Smooth muscle cell (in vitro differentiated cells): Measurements from ENCODE around the gene HOXA7. TPM values are rescaled to one million over a fixed set of nuclear protein-coding genes. Genes with fewer than 3 reads are reported as not detected.

Source experiments
- DNase-seq: peaks from one replicate; lab custom pipeline; 2025; ENCODE audit not compliant: unreplicated experiment; lab: John Stamatoyannopoulos, UW
- H2AFZ ChIP-seq: fragments of 200-600 bp; sonication (generic); 2 replicates; pipeline ENCODE4 v1.6.0; 2016; ENCODE audit warnings: antibody characterized with exemption, low read depth, mild to moderate bottlenecking
- H3F3A ChIP-seq: fragments of 200-600 bp; sonication (generic); 2 replicates; pipeline ENCODE4 v1.6.0; 2017; ENCODE audit warnings: antibody characterized with exemption, low read depth
- H3K27ac ChIP-seq: fragments of 200-600 bp; sonication (generic); 2 replicates; pipeline ENCODE4 v1.5.1; 2016; ENCODE audit warnings: low read depth, mild to moderate bottlenecking
- H3K27me3 ChIP-seq: fragments of 200-600 bp; sonication (generic); 2 replicates; pipeline ENCODE4 v1.6.1; 2016; ENCODE audit warnings: low read depth, mild to moderate bottlenecking
- H3K36me3 ChIP-seq: fragments of 200-600 bp; sonication (generic); 2 replicates; pipeline ENCODE4 v1.5.1; 2016; ENCODE audit warnings: low read depth
- H3K4me1 ChIP-seq: fragments of 200-600 bp; sonication (generic); 2 replicates; pipeline ENCODE4 v1.5.1; 2016; ENCODE audit warnings: low read depth
- H3K4me2 ChIP-seq: fragments of 200-600 bp; sonication (generic); 2 replicates; pipeline ENCODE4 v1.6.0; 2016; ENCODE audit warnings: mild to moderate bottlenecking
- H3K4me3 ChIP-seq: fragments of 200-600 bp; sonication (generic); 2 replicates; pipeline ENCODE4 v1.5.1; 2016; ENCODE audit warnings: mild to moderate bottlenecking
- H3K79me2 ChIP-seq: fragments of 200-600 bp; sonication (generic); 2 replicates; pipeline ENCODE4 v1.6.0; 2016; ENCODE audit warnings: low read depth, mild to moderate bottlenecking
- H3K9ac ChIP-seq: fragments of 200-600 bp; sonication (generic); 2 replicates; pipeline ENCODE4 v1.6.0; 2016; ENCODE audit warnings: low read depth
- H3K9me3 ChIP-seq: fragments of 200-600 bp; sonication (generic); replicated peaks from 2 replicates; pipeline ENCODE4 v1.5.1; 2016; ENCODE audit warnings: low read depth
- H4K20me1 ChIP-seq: fragments of 200-600 bp; sonication (generic); 2 replicates; pipeline ENCODE4 v1.6.0; 2016; ENCODE audit warnings: low read depth
- WGBS: methylation state at CpG from one replicate; pipeline ENCODE4 v1.1.7; 2016; ENCODE audit warnings: low lambda C conversion rate; 5-methylcytosine and 5-hydroxymethylcytosine counted together
- polyA plus RNA-seq: library from polyadenylated mRNA; unstranded; fragments of >200 nt; fragmentation: Nextera tagmentation; extraction: Ambion mirVana; gene quantifications from 2 replicates; pipeline ENCODE4 v1.2.1, GENCODE V29; 2016
- total RNA-seq: library from RNA; depleted of rRNA; stranded (reverse); fragments of >200 nt; gene quantifications from 2 replicates; pipeline ENCODE4 v1.2.3, GENCODE V29; 2014
- TF ChIP-seq, protein P1 (sequence below): fragments of 200-600 bp; sonication (generic); IDR thresholded peaks from 2 replicates; pipeline ENCODE4 v1.5.1; 2017; ENCODE audit warnings: borderline replicate concordance, mild to moderate bottlenecking, antibody characterized with exemption; ENCODE audit not compliant: insufficient read depth, poor library complexity, severe bottlenecking

HOXA7 gene
- total and polyA plus RNA-seq, 2 experiments from 2014 or later = 0.72 to 1.2 TPM

- Histone ChIP-seq H3K27me3 (peaks cover 69% of the 10 kb centered on the region), H3K79me2 (peaks cover 19% of the 10 kb centered on the region), H3K4me2 (no peak overlapping the region), H2AFZ (no peak overlapping the region), H3K36me3 (no peaks in the 10 kb centered on the region), H3K9ac (no peak overlapping the region), H3K4me3 (no peak overlapping the region), H3F3A (no peaks in the 10 kb centered on the region), H3K4me1 (peaks cover 3% of the 10 kb centered on the region), H3K27ac (no peak overlapping the region), H4K20me1 (no peaks in the 10 kb centered on the region), H3K9me3 (no peaks in the 10 kb centered on the region)
- no peak for DNase-seq
- TF ChIP-seq, protein P1, sequence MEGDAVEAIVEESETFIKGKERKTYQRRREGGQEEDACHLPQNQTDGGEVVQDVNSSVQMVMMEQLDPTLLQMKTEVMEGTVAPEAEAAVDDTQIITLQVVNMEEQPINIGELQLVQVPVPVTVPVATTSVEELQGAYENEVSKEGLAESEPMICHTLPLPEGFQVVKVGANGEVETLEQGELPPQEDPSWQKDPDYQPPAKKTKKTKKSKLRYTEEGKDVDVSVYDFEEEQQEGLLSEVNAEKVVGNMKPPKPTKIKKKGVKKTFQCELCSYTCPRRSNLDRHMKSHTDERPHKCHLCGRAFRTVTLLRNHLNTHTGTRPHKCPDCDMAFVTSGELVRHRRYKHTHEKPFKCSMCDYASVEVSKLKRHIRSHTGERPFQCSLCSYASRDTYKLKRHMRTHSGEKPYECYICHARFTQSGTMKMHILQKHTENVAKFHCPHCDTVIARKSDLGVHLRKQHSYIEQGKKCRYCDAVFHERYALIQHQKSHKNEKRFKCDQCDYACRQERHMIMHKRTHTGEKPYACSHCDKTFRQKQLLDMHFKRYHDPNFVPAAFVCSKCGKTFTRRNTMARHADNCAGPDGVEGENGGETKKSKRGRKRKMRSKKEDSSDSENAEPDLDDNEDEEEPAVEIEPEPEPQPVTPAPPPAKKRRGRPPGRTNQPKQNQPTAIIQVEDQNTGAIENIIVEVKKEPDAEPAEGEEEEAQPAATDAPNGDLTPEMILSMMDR = no peak
- 60% methylated on average over 35 of the region's 35 CpGs for WGBS
Observed at GRCh38 chr7:27158436-27159265, 2.2 kb upstream of the HOXA7 start.

- DNase-seq = no peak
- no peaks in the 10 kb centered on the region for H3K9me3 ChIP-seq
- H4K20me1 ChIP-seq = no peaks in the 10 kb centered on the region
- TF ChIP-seq, protein P1 = no peak
- H3K36me3 ChIP-seq = no peaks in the 10 kb centered on the region
- peaks cover 11% of the 10 kb centered on the region for H3K79me2 ChIP-seq
- no peak overlapping the region for H3K4me3 ChIP-seq
- WGBS = 46% methylated on average over 30 of the region's 30 CpGs
- H3K4me1 ChIP-seq = peaks cover 3% of the 10 kb centered on the region
- H3K27me3 ChIP-seq = peaks cover 77% of the 10 kb centered on the region
- no peak overlapping the region for H3K9ac ChIP-seq
- H3F3A ChIP-seq = no peaks in the 10 kb centered on the region
- H2AFZ ChIP-seq = no peak overlapping the region
- H3K27ac ChIP-seq = no peak overlapping the region
- H3K4me2 ChIP-seq = no peak overlapping the region
Observed at GRCh38 chr7:27157702-27158431, 1.4 kb upstream of the HOXA7 start.

GRCh38 chr7:27156916-27157701 lies 634 bp upstream of the HOXA7 start:
- Histone ChIP-seq H3K79me2 (peaks cover 3% of the 10 kb centered on the region), H2AFZ (no peak overlapping the region), H3F3A (no peaks in the 10 kb centered on the region), H4K20me1 (no peaks in the 10 kb centered on the region), H3K27me3 (peaks cover 85% of the 10 kb centered on the region), H3K4me3 (peak overlapping the region; percentile 51), H3K9me3 (no peaks in the 10 kb centered on the region), H3K4me1 (peaks cover 3% of the 10 kb centered on the region), H3K27ac (no peak overlapping the region), H3K4me2 (peak overlapping the region; percentile 91), H3K9ac (no peak overlapping the region), H3K36me3 (no peaks in the 10 kb centered on the region)
- no peak for DNase-seq
- WGBS = 47% methylated on average over 27 of the region's 30 CpGs
- TF ChIP-seq, protein P1 = no peak
